DMS53 treated with DMSO at 0.1 percent for 48 hours (cell line): Measurements from ENCODE around the gene INAVA.
"Not testable (repeated sequence)": the region's sequence is repeated elsewhere in the genome, so short reads cannot be mapped to it uniquely, and the experiment has no call there.

Experiments used
- DNase-seq: peaks from one replicate; lab custom pipeline; 2025; ENCODE audit not compliant: unreplicated experiment; lab: John Stamatoyannopoulos, UW

Gene INAVA

DNA sequence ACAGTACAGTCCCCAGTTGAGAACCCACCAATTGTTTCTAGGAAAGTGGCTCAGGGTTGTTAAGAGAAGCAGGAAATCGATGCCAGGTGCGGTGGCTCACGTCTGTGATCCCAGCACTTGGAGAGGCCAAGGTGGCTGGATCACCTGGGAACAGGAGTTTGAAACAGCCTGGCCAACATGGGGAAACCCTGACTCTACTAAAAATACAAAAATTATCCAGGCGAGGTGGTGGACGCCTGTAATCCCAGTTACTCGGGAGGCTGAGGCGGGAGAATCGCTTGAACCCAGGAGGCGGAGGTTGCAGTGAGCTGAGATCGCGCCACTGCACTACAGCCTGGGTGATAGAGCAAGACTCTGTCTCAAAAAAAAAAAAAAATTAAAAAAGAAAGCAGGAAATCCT, 67.5 kb downstream of the INAVA start:
- not testable (repeated sequence) for DNase-seq

DNA sequence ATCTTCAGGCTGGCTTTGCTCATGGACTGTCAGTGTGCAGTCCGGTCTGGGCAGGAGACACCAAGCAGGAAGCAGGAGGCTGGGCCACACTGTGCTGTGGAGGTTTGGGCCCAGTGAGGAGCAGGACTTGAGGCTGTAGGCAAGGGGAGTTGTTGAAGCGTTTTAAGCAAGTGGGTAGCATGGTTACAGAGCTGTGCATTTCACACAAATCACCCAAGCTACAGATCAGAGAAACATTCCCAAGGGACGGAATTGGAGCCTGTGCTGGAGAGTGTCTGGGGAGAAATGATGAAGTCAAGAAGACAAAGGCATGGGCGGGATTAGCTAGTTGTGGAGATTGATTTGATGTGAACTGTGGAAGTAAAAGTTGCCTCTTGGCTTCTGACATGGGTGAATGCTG, 67.9 kb downstream of the INAVA start:
- no peak for DNase-seq

DNA sequence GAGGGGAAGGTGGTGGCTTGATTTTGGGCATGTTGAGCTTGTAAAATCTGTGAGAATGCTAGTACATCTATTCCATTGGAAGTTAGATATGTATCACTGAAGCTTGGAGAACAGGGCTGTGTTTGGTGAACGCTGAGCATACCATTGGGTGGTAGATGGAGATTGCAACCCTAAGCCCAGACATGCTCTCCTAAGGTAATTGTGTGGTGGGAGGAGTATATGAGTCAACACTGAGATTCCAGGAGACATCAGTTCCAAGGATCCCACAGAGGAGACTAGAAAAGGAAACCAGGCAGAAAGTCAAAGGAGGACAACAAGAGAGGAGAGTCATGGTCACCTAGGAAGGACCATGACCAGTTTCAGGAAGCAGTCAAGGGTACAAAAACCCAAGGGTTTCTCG, 68.4 kb downstream of the INAVA start:
- DNase-seq = no peak

DNA sequence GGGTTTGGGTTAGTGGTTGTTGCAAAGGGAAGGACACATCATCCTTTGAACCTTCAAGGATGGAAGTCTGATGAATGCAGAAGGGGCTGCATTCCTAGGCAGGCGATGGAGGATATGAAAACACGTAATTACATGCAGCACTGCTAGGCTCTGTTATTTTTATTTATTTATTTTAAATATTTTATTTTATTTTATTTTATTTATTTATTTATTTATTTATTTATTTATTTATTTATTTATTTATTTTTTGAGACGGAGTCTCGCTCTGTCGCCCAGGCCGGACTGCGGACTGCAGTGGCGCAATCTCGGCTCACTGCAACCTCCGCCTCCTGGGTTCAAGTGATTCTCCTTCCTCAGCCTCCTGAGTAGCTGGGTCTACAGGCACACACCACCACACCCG, 69.2 kb downstream of the INAVA start:
- DNase-seq = not testable (repeated sequence)
